CD4-positive, alpha-beta memory T cell (primary cell): ENCODE measurements around the gene DIP2C. TPM values are rescaled to one million over a fixed set of nuclear protein-coding genes. Genes with fewer than 3 reads are reported as not detected.
"Not testable (repeated sequence)": the region's sequence is repeated elsewhere in the genome, so short reads cannot be mapped to it uniquely, and the experiment has no call there.

Source experiments
- CTCF ChIA-PET: fragments of 350-600 bp; sonication (Branson Sonifier 250); formaldehyde crosslinking; loops from one replicate; lab custom pipeline; 2021; ENCODE audit warnings: inconsistent platforms; ENCODE audit not compliant: partially characterized antibody; lab: Charles Lee
- POLR2A ChIA-PET: fragments of 350-600 bp; sonication (Branson Sonifier 250); formaldehyde crosslinking; loops from one replicate; lab custom pipeline; 2021; ENCODE audit not compliant: partially characterized antibody; lab: Charles Lee
- DNase-seq, 5 donors: peaks; one replicate each; pipeline versions ENCODE4 v3.0.0 to v3.0.0-alpha.2; 2020 to 2022; ENCODE audit warnings: mixed read lengths in 1 of 5
- H3K27ac ChIP-seq: one replicate; pipeline ENCODE4 v1.7.0; 2013; ENCODE audit warnings: low read depth, low read length
- H3K27me3 ChIP-seq: 2 replicates; pipeline ENCODE4 v1.7.0; 2013; ENCODE audit warnings: mild to moderate bottlenecking, low read length, moderate library complexity; ENCODE audit not compliant: insufficient read depth
- H3K36me3 ChIP-seq: 2 replicates; pipeline ENCODE4 v1.7.0; 2013; ENCODE audit warnings: mild to moderate bottlenecking, low read length, moderate library complexity; ENCODE audit not compliant: insufficient read depth
- H3K4me1 ChIP-seq: 2 replicates; pipeline ENCODE4 v1.7.0; 2013; ENCODE audit warnings: mild to moderate bottlenecking, low read length, moderate library complexity; ENCODE audit not compliant: insufficient read depth
- H3K4me3 ChIP-seq, 2 donors: one replicate each; pipeline ENCODE4 v1.7.0; 2013; ENCODE audit warnings: low read length in 2 of 2, mild to moderate bottlenecking in 1 of 2
- H3K9me3 ChIP-seq, 2 donors: one replicate each; pipeline ENCODE4 v1.7.0; 2013; ENCODE audit warnings: low read length in 2 of 2, control low read depth in 1 of 2; ENCODE audit not compliant: control insufficient read depth in 1 of 2
- H3K27ac Mint-ChIP-seq, 7 donors: one replicate each; pipeline ENCODE4 v1.8.0; 2020 to 2021; ENCODE audit warnings: mixed read lengths in 7 of 7, mild to moderate bottlenecking in 6 of 7, inconsistent platforms in 3 of 7, moderate library complexity in 3 of 7
- H3K27me3 Mint-ChIP-seq, 2 donors: one replicate each; pipeline ENCODE4 v1.8.0; 2020 to 2021; ENCODE audit warnings: mixed read lengths in 2 of 2
- H3K36me3 Mint-ChIP-seq, 2 donors: one replicate each; pipeline ENCODE4 v1.8.0; 2020 to 2021; ENCODE audit warnings: mixed read lengths in 2 of 2, inconsistent platforms in 1 of 2, mild to moderate bottlenecking in 1 of 2
- H3K4me1 Mint-ChIP-seq, 4 donors: one replicate each; pipeline ENCODE4 v1.8.0; 2020 to 2021; ENCODE audit warnings: mixed read lengths in 4 of 4, mild to moderate bottlenecking in 1 of 4
- H3K4me3 Mint-ChIP-seq, 8 donors: one replicate each; pipeline ENCODE4 v1.8.0; 2020 to 2021; ENCODE audit warnings: mixed read lengths in 8 of 8, mild to moderate bottlenecking in 7 of 8, moderate library complexity in 6 of 8, inconsistent platforms in 3 of 8
- H3K9me3 Mint-ChIP-seq, 8 donors: one replicate each; pipeline ENCODE4 v1.8.0; 2020 to 2021; ENCODE audit warnings: mixed read lengths in 8 of 8, mild to moderate bottlenecking in 5 of 8, inconsistent platforms in 3 of 8, moderate library complexity in 1 of 8
- intact Hi-C: fragments of 100-400 bp; cut with micrococcal nuclease; formaldehyde crosslinking; loops from one replicate; pipeline ENCODE4 v1.15.1; 2023
- polyA plus RNA-seq, 2 donors: library from polyadenylated mRNA; unstranded; fragments of 300-500 nt; fragmentation: Illumina TruSeq; gene quantifications; one replicate each; pipeline ENCODE4 v1.2.3, GENCODE V29; 2021
- total RNA-seq, 2 experiments: library from RNA; stranded (reverse); gene quantifications; one replicate each; pipeline ENCODE4 v1.2.3, GENCODE V29; 2021

DIP2C gene
- total and polyA plus RNA-seq, 4 experiments from 2014 or later: 1.1 to 6.0 (median 3.9) TPM

- intact Hi-C loops: no loop called here
- CTCF ChIA-PET: interaction anchor here (1.4 kb wide), 1 partner anchor 10 kb away, joined by 3 read pairs; no protein-coding TSS in a partner anchor
- H3K4me3 ChIP-seq: no peak overlapping the region
- H3K27ac ChIP-seq: no peak overlapping the region
- H3K36me3 ChIP-seq: no peaks in the 10 kb centered on the region
- no peaks in the 10 kb centered on the region for H3K4me1 Mint-ChIP-seq
- POLR2A ChIA-PET: no interaction called here
- no peaks in the 10 kb centered on the region for H3K36me3 Mint-ChIP-seq
- H3K4me1 ChIP-seq: no peaks in the 10 kb centered on the region
- H3K27ac Mint-ChIP-seq: no peak overlapping the region
- no peak overlapping the region for H3K4me3 Mint-ChIP-seq
- no peaks in the 10 kb centered on the region for H3K9me3 Mint-ChIP-seq
- no peak for DNase-seq
- peaks cover 0 to 3% of the 10 kb centered on the region in 2 donors for H3K9me3 ChIP-seq
- H3K27me3 Mint-ChIP-seq: peaks cover 3 to 5% of the 10 kb centered on the region in 2 donors
- no peaks in the 10 kb centered on the region for H3K27me3 ChIP-seq
Observed at GRCh38 chr10:651692-652091, 37.8 kb downstream of the DIP2C start.

GRCh38 chr10:650886-651615, 38.4 kb downstream of the DIP2C start:
- no peak for DNase-seq
- no peak overlapping the region for H3K4me3 Mint-ChIP-seq
- peaks cover 3 to 5% of the 10 kb centered on the region in 2 donors for H3K27me3 Mint-ChIP-seq
- no peaks in the 10 kb centered on the region for H3K36me3 Mint-ChIP-seq
- H3K4me1 Mint-ChIP-seq: no peaks in the 10 kb centered on the region
- ChIA-PET CTCF (interaction anchor here (1.4 kb wide), 1 partner anchor 10 kb away, joined by 3 read pairs; no protein-coding TSS in a partner anchor), POLR2A (no interaction called here)
- intact Hi-C loops: no loop called here
- Histone ChIP-seq H3K4me1 (no peaks in the 10 kb centered on the region), H3K27me3 (no peaks in the 10 kb centered on the region), H3K27ac (no peak overlapping the region), H3K36me3 (no peaks in the 10 kb centered on the region), H3K9me3 (peaks cover 0 to 3% of the 10 kb centered on the region in 2 donors), H3K4me3 (no peak overlapping the region)
- no peak overlapping the region for H3K27ac Mint-ChIP-seq
- no peaks in the 10 kb centered on the region for H3K9me3 Mint-ChIP-seq

- no peaks in the 10 kb centered on the region for H3K9me3 Mint-ChIP-seq
Observed at GRCh38 chr10:650441-650851, 39.0 kb downstream of the DIP2C start.

GRCh38 chr10:649798-650440, 39.5 kb downstream of the DIP2C start:
- Mint-ChIP-seq H3K4me1 (no peaks in the 10 kb centered on the region), H3K27ac (no peak overlapping the region), H3K27me3 (peaks cover 3 to 5% of the 10 kb centered on the region in 2 donors), H3K4me3 (no peak overlapping the region), H3K36me3 (no peaks in the 10 kb centered on the region), H3K9me3 (no peaks in the 10 kb centered on the region)
- H3K4me1 ChIP-seq: no peaks in the 10 kb centered on the region
- intact Hi-C loops: no loop called here
- H3K9me3 ChIP-seq: no peaks in the 10 kb centered on the region
- no peak for DNase-seq
- no peak overlapping the region for H3K4me3 ChIP-seq
- H3K36me3 ChIP-seq: no peaks in the 10 kb centered on the region
- no peak overlapping the region for H3K27ac ChIP-seq
- CTCF ChIA-PET: no interaction called here
- no peaks in the 10 kb centered on the region for H3K27me3 ChIP-seq
- POLR2A ChIA-PET: no interaction called here

More at GRCh38 chr10:650441-650851, 39.0 kb downstream of the DIP2C start:
- H3K27ac Mint-ChIP-seq: no peak overlapping the region
- CTCF ChIA-PET: no interaction called here
- no peaks in the 10 kb centered on the region for H3K36me3 Mint-ChIP-seq
- H3K36me3 ChIP-seq: no peaks in the 10 kb centered on the region
- H3K4me1 Mint-ChIP-seq: no peaks in the 10 kb centered on the region
- DNase-seq: no peak
- intact Hi-C loops: no loop called here
- no peak overlapping the region for H3K4me3 Mint-ChIP-seq
- H3K27me3 Mint-ChIP-seq: peaks cover 3 to 5% of the 10 kb centered on the region in 2 donors
- POLR2A ChIA-PET: no interaction called here
- H3K4me1 ChIP-seq: no peaks in the 10 kb centered on the region
- H3K9me3 ChIP-seq: peaks cover 0 to 3% of the 10 kb centered on the region in 2 donors
- H3K27ac ChIP-seq: no peak overlapping the region
- H3K27me3 ChIP-seq: no peaks in the 10 kb centered on the region
- no peak overlapping the region for H3K4me3 ChIP-seq

DNA sequence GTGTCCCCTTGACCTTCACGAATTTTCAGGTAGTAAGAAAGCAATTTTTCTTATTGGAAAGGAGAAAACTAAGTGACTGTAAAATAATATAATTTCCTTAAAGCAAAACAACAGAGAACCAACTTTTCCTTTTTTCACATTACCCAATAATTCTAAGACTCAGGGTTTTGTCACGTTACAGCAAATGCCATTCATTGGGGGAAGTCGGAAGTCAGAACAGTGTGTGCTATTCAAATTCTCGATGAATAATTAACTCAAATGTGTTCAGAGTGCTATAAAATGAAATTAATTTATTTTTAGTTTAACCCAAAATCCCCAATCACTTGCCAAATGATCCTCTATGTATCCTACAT, 40.0 kb downstream of the DIP2C start:
- no peaks in the 10 kb centered on the region for H3K4me1 ChIP-seq
- no peak for DNase-seq
- no peaks in the 10 kb centered on the region for H3K4me1 Mint-ChIP-seq
- no peak overlapping the region for H3K27ac ChIP-seq
- ChIA-PET POLR2A (no interaction called here), CTCF (no interaction called here)
- no peaks in the 10 kb centered on the region for H3K9me3 ChIP-seq
- no peak overlapping the region for H3K4me3 ChIP-seq
- H3K27me3 ChIP-seq: no peaks in the 10 kb centered on the region
- no peak overlapping the region for H3K4me3 Mint-ChIP-seq
- H3K9me3 Mint-ChIP-seq: no peaks in the 10 kb centered on the region
- intact Hi-C loops: no loop called here
- no peak overlapping the region for H3K27ac Mint-ChIP-seq
- H3K36me3 Mint-ChIP-seq: no peaks in the 10 kb centered on the region
- peaks cover 3 to 5% of the 10 kb centered on the region in 2 donors for H3K27me3 Mint-ChIP-seq
- no peaks in the 10 kb centered on the region for H3K36me3 ChIP-seq

GRCh38 chr10:647019-647418, 42.4 kb downstream of the DIP2C start:
- POLR2A ChIA-PET, H3K27ac ChIP-seq, H3K36me3 ChIP-seq, H3K27me3 Mint-ChIP-seq, H3K27me3 ChIP-seq, H3K36me3 Mint-ChIP-seq, H3K4me1 Mint-ChIP-seq, H3K27ac Mint-ChIP-seq, H3K4me3 Mint-ChIP-seq, H3K4me3 ChIP-seq, H3K9me3 Mint-ChIP-seq, H3K9me3 ChIP-seq, DNase-seq, H3K4me1 ChIP-seq, CTCF ChIA-PET, intact Hi-C loops: not testable (repeated sequence)

DNA sequence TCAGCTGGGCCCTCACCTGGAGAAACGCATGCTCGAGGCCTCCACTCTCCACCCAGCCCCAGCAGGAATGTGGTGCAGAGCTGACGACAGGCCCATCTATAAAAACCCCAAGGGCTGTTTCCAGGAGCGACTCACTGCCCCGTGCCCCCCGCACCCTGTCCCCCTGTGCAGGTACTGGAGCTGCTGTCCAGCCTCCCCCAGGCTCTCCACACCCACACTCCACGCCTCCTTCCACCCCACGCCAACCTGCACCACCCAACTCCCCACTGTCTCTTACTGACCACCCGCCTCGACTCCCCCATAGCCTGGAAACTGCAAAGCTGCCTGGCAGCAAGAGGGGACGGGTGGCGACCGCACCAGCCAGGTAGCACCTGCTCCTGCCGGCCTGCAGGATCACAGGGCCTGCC, 43.3 kb downstream of the DIP2C start:
- Mint-ChIP-seq H3K4me3 (no peak overlapping the region), H3K4me1 (no peaks in the 10 kb centered on the region), H3K36me3 (no peaks in the 10 kb centered on the region), H3K27ac (no peak overlapping the region), H3K27me3 (peaks cover 1 to 2% of the 10 kb centered on the region in 2 donors), H3K9me3 (no peaks in the 10 kb centered on the region)
- Histone ChIP-seq H3K4me1 (no peaks in the 10 kb centered on the region), H3K27me3 (no peaks in the 10 kb centered on the region), H3K9me3 (no peaks in the 10 kb centered on the region), H3K36me3 (no peaks in the 10 kb centered on the region), H3K4me3 (no peak overlapping the region), H3K27ac (no peak overlapping the region)
- ChIA-PET POLR2A (no interaction called here), CTCF (no interaction called here)
- intact Hi-C loops: no loop called here
- DNase-seq: no peak
